Measurements from ENCODE around the gene CD2AP.

DNA sequence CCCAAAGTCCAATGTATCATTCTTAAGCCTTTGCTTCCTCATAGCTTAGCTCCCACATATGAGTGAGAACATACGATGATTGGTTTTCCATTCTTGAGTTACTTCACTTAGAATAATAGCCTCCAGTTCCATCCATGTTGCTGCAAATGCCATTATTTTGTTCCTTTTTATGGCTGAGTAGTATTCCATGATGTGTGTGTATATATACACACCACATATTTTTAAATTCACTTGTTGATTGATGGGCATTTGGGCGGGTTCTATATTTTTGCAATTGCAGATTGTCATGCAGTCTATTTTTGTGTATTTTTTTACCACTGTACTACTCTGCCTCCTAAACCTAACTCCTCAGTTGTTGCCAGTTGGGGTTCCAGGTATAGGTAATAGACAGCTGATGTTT lies 74.7 kb downstream of the CD2AP start:
- TF ChIP-seq POLR2A (IDR thresholded peaks at IDR 0.05) = no peak
- TF ChIP-seq, protein P1, sequence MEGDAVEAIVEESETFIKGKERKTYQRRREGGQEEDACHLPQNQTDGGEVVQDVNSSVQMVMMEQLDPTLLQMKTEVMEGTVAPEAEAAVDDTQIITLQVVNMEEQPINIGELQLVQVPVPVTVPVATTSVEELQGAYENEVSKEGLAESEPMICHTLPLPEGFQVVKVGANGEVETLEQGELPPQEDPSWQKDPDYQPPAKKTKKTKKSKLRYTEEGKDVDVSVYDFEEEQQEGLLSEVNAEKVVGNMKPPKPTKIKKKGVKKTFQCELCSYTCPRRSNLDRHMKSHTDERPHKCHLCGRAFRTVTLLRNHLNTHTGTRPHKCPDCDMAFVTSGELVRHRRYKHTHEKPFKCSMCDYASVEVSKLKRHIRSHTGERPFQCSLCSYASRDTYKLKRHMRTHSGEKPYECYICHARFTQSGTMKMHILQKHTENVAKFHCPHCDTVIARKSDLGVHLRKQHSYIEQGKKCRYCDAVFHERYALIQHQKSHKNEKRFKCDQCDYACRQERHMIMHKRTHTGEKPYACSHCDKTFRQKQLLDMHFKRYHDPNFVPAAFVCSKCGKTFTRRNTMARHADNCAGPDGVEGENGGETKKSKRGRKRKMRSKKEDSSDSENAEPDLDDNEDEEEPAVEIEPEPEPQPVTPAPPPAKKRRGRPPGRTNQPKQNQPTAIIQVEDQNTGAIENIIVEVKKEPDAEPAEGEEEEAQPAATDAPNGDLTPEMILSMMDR (IDR thresholded peaks at IDR 0.05) = no peak

Measured in breast epithelium (tissue), 3 donors.